DOHH2 (cell line): ENCODE data around the gene ITGB1BP1.

ENCODE experiments used
- H3F3A ChIP-seq: fragments of 200-600 bp; sonication (generic), shearing (Covaris generic); 2 replicates; pipeline ENCODE4 v1.6.0; 2016; ENCODE audit warnings: antibody characterized with exemption, mild to moderate bottlenecking; ENCODE audit not compliant: control insufficient read depth, insufficient read depth
- H3K27ac ChIP-seq: fragments of 200-600 bp; sonication (generic); 2 replicates; pipeline ENCODE4 v1.5.1; 2014; ENCODE audit warnings: low read depth, mild to moderate bottlenecking, low read length, moderate library complexity
- H3K27me3 ChIP-seq: fragments of 200-600 bp; sonication (generic); 2 replicates; pipeline ENCODE4 v1.6.1; 2014; ENCODE audit warnings: mild to moderate bottlenecking, low read length, mixed read lengths; ENCODE audit not compliant: control insufficient read depth
- H3K36me3 ChIP-seq: fragments of 200-600 bp; sonication (generic); 2 replicates; pipeline ENCODE4 v1.6.1; 2014; ENCODE audit warnings: mild to moderate bottlenecking, low read length, moderate library complexity, mixed read lengths; ENCODE audit not compliant: control insufficient read depth
- H3K4me1 ChIP-seq: fragments of 200-600 bp; sonication (generic); 2 replicates; pipeline ENCODE4 v1.6.1; 2014; ENCODE audit warnings: mild to moderate bottlenecking, low read length, mixed read lengths; ENCODE audit not compliant: control insufficient read depth
- H3K4me2 ChIP-seq: fragments of 200-600 bp; sonication (generic); 2 replicates; pipeline ENCODE4 v1.6.0; 2014; ENCODE audit warnings: mild to moderate bottlenecking, low read length, moderate library complexity
- H3K4me3 ChIP-seq: fragments of 200-600 bp; sonication (generic); 2 replicates; pipeline ENCODE4 v1.5.1; 2014; ENCODE audit warnings: mild to moderate bottlenecking, low read length, mixed read lengths
- H3K79me2 ChIP-seq: fragments of 200-600 bp; sonication (generic); 2 replicates; pipeline ENCODE4 v1.6.1; 2014; ENCODE audit warnings: mild to moderate bottlenecking, low read length, mixed read lengths; ENCODE audit not compliant: control insufficient read depth
- H3K9me2 ChIP-seq: fragments of 200-600 bp; sonication (generic); replicated peaks from 2 replicates; pipeline ENCODE4 v1.6.1; 2014; ENCODE audit warnings: mild to moderate bottlenecking, low read length, mixed read lengths; ENCODE audit not compliant: control insufficient read depth
- H3K9me3 ChIP-seq: fragments of 200-600 bp; sonication (generic); 2 replicates; pipeline ENCODE4 v1.6.1; 2014; ENCODE audit warnings: antibody characterized with exemption, low read length, mixed read lengths; ENCODE audit not compliant: control insufficient read depth, insufficient read depth
- H4K20me1 ChIP-seq: fragments of 200-600 bp; sonication (generic); 2 replicates; pipeline ENCODE4 v1.6.0; 2014; ENCODE audit warnings: low read depth, mild to moderate bottlenecking, antibody characterized with exemption, low read length, moderate library complexity; ENCODE audit not compliant: control insufficient read depth, insufficient read depth
- EZH2phosphoT487 ChIP-seq: fragments of 200-600 bp; sonication (generic); IDR thresholded peaks from 2 replicates; pipeline ENCODE4 v1.6.1; 2017; ENCODE audit warnings: borderline replicate concordance, mild to moderate bottlenecking, antibody characterized with exemption, low read length, moderate library complexity, mixed read lengths
- TF ChIP-seq, protein P1 (sequence below): fragments of 200-600 bp; sonication (generic); IDR thresholded peaks from one replicate; pipeline ENCODE4 v1.5.1; 2014; ENCODE audit warnings: antibody characterized with exemption, mild to moderate bottlenecking, low read depth, low read length; ENCODE audit not compliant: poor library complexity, severe bottlenecking

The ITGB1BP1 gene

DNA sequence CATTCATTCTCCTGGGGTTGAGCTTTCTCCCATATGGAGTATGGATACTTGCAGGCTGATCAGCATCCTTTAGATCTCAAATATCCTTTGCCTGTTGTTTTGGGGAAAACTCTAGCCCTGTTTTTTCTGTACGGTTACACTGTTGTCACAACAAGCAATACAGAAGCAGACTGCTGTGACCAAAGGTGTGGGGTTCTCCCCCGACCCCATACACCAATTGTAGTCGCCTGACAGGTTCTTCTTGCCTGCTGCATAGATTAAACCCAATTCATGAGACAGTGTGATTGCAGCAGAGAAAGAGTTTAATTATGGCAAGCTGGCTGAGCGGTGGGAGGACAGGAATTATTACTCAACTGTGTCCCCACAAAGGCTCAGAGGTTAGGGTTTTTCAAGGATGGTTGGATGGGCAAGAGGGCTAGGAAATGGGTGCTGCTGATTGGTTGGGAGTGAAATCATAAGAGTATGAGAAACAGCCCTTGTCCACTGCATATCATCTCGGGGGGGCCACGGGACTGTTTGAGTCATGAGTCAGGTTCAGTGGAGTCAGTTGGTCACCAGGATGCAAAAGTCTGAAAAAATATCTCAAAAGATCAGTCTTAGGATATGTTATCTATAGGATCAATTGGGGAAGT, 40.6 kb downstream of the ITGB1BP1 start:
- no peaks in the 10 kb centered on the region for H3K9me3 ChIP-seq
- H3K79me2 ChIP-seq, result no peaks in the 10 kb centered on the region
- H3K4me2 ChIP-seq, result no peak overlapping the region
- H3K27ac ChIP-seq, result no peak overlapping the region
- no peak overlapping the region for H3K4me3 ChIP-seq
- no peaks in the 10 kb centered on the region for H3K4me1 ChIP-seq
- no peaks in the 10 kb centered on the region for H4K20me1 ChIP-seq
- no peaks in the 10 kb centered on the region for H3F3A ChIP-seq
- TF ChIP-seq, protein P1, sequence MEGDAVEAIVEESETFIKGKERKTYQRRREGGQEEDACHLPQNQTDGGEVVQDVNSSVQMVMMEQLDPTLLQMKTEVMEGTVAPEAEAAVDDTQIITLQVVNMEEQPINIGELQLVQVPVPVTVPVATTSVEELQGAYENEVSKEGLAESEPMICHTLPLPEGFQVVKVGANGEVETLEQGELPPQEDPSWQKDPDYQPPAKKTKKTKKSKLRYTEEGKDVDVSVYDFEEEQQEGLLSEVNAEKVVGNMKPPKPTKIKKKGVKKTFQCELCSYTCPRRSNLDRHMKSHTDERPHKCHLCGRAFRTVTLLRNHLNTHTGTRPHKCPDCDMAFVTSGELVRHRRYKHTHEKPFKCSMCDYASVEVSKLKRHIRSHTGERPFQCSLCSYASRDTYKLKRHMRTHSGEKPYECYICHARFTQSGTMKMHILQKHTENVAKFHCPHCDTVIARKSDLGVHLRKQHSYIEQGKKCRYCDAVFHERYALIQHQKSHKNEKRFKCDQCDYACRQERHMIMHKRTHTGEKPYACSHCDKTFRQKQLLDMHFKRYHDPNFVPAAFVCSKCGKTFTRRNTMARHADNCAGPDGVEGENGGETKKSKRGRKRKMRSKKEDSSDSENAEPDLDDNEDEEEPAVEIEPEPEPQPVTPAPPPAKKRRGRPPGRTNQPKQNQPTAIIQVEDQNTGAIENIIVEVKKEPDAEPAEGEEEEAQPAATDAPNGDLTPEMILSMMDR, result no peak
- no peak for TF ChIP-seq EZH2phosphoT487
- no peaks in the 10 kb centered on the region for H3K36me3 ChIP-seq
- H3K9me2 ChIP-seq, result no peaks in the 10 kb centered on the region
- H3K27me3 ChIP-seq, result peaks cover under 1% of the 10 kb centered on the region; the same call in 1 of the 2 replicates

DNA sequence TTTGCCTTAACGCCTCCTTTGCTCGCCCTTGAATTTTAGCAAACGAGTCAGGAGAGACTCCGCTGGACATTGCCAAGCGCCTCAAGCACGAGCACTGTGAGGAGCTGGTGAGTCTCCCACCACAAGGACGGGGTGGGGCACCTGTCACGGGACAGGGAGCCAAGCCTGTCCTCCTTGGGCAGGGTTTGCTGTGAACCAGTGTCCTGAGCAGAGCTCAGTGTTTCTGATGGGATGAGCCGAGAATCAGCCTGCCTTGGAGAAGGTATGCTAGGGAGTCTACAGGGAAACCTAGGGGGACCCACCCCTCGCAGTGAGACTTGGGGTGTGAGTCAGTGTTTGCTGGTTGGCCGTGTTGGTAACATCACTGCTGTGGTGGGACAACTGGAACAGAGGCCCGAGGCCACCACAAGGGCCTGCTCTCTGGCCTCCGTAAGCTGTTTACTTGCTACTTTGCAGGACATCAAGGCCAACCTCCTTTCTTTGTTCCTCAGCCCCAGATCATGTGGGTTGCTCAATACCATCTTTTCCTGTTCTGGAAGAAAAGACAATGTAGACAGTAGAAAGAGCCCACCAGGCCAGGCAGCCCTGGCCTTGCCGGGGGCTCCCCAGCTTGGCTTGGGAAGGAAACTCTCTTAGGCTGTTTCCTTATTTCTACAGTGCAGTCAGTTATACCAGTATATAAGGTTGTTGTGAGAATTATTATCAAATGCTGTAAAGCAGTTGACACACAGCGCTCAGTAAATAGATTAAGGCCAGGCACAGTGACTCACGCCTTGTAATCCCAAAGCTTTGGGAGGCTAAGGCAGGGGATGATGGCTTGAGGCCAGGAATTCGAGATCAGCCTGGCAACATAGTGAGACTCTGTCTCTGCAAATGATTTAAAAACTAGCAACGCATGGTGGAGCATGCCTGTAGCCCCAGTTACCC, 42.4 kb downstream of the ITGB1BP1 start:
- Histone ChIP-seq H3K9me2 (no peaks in the 10 kb centered on the region), H3K4me3 (no peak overlapping the region), H3K4me1 (no peaks in the 10 kb centered on the region), H3K27me3 (peaks cover 8% of the 10 kb centered on the region; the same call in 1 of the 2 replicates), H3K4me2 (no peak overlapping the region), H4K20me1 (no peaks in the 10 kb centered on the region), H3K9me3 (no peaks in the 10 kb centered on the region), H3K27ac (no peak overlapping the region), H3F3A (no peaks in the 10 kb centered on the region), H3K36me3 (no peaks in the 10 kb centered on the region), H3K79me2 (no peaks in the 10 kb centered on the region)
- TF ChIP-seq EZH2phosphoT487, result no peak
- TF ChIP-seq, protein P1, result no peak

DNA sequence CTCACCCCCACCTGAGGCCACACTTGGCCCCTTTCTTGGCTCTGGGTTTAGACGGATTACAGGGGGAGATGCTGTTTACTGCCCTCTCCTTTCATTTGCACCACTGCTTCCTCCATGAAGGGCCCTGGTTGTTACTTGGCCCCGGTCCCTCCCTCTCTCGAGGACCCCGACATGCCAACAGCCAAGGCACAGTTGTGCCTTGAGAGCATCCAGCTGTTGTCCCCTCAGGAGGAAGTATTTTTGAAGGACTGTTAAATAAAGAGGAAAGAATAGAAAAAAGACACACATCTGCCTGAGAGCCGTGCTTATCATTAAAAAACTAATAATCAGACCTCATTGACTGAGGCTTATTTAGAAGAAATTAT, 44.0 kb downstream of the ITGB1BP1 start:
- Histone ChIP-seq H3K27ac (no peak overlapping the region), H3K79me2 (no peaks in the 10 kb centered on the region), H3K36me3 (no peaks in the 10 kb centered on the region), H3K4me2 (no peak overlapping the region), H3K4me1 (no peaks in the 10 kb centered on the region), H3F3A (no peaks in the 10 kb centered on the region), H3K9me3 (no peaks in the 10 kb centered on the region), H3K9me2 (no peaks in the 10 kb centered on the region), H3K4me3 (no peak overlapping the region), H3K27me3 (peaks cover 8% of the 10 kb centered on the region; the same call in 1 of the 2 replicates), H4K20me1 (no peaks in the 10 kb centered on the region)
- no peak for TF ChIP-seq EZH2phosphoT487
- TF ChIP-seq, protein P1, result no peak
